GM21515 (cell line): ENCODE results near the gene RND1.
A peak's percentile ranks its signal among the peaks of the same experiment; 100 is the strongest.
"Not testable (repeated sequence)": the region's sequence is repeated elsewhere in the genome, so short reads cannot be mapped to it uniquely, and the experiment has no call there.

Experiments
- ATAC-seq: cut with Tn5 transposase; IDR thresholded peaks from one replicate; pipeline ENCODE4 v1.9.1; 2021; ENCODE audit not compliant: unreplicated experiment

RND1 gene

DNA sequence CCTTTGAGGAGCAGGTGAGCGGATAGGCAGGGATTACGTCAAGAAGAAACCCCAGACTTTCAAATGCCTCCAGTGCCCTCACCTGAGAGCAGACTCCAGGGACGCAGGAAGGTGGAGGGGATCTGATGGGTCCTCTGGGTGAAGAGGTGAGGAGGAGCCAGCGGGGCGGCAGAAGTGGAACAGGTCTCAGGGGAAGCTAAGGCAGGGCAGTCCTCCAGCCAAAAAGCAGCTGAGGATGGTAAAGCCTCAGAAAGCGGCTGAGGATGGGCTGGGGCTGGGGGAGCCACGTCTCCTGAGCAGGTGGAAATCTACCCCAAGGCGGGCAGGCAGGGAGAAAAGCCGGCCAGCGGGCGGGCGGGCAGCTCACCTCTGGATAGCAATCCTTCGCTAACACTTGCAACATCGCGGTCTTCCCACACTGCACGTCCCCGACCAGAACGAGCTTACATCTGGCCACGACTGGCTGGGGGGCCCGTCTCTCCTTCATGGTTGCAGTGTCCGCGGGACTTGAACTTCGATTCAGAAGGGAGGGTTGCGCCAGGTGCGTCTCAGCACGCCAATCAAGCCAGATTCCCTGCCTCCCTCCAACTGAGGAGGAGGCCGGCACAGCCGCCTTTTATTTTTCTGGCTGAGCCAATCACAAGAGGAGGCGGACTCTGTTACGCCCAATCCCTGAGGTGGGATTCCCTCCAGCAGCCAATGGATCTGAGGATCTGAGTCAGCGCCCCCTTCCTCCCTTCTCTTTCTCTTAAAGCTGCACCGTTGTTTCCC is at the start of gene RND1:
RND1 (minus strand) TSS at position 590 of the 771 bp plus-strand sequence; CDS start at position 487, 103 bp downstream.
- peak; percentile 86 for ATAC-seq

DNA sequence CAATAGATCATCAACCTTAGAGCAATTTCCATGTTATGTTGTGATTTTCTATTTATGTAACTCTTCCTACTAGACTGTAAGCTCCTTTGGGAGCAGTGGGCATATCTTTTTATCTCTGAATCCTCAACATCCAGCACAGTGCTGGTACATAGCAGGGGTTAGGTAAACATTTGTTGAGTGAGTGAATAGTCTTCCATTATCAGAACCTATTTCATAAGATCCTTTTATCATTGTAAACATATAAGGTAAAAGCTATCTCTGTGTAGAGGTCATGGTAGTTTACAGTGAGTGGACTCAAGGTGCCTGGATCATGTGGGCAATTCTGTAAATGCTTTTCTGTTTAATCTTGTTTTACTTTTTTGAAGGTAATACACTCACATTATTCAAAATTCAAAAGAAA is 44.5 kb upstream of the RND1 start:
- no peak for ATAC-seq

DNA sequence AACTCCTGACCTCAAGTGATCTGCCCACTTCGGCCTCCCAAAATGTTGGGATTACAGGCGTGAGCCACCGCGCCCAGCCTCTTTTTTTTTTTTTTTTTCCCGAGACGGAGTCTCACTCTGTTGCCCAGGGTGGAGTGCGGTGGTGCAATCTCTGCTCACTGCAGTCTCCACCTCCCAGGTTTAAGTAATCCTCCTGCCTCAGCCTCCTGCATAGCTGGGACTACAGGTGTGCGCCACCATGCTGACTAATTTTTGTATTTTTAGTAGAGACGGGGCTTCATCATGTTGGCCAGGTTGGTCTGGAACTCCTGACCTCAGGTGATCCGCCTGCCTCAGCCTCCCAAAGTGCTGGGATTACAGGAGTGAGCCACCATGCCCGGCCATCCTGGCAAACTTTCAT is 44.0 kb upstream of the RND1 start:
- not testable (repeated sequence) for ATAC-seq

DNA sequence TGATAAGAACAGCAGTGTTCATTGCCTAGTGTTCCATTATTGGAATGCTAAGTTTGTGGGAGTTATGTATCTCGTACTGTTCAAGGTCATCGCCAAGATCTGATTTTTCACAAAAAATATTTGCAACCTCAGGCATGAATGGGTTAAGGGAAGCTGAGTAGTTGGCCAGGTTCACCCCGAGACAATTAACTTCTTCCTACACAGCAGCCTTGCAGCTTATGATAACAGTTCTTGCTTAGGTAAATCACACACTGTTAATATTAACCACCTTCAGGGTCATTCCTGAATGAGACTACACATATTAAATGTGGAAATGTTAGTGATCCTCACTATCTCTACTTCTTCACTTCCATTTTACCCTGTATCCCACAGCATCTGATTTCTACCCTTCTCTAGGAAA is 41.6 kb upstream of the RND1 start:
- ATAC-seq: no peak

DNA sequence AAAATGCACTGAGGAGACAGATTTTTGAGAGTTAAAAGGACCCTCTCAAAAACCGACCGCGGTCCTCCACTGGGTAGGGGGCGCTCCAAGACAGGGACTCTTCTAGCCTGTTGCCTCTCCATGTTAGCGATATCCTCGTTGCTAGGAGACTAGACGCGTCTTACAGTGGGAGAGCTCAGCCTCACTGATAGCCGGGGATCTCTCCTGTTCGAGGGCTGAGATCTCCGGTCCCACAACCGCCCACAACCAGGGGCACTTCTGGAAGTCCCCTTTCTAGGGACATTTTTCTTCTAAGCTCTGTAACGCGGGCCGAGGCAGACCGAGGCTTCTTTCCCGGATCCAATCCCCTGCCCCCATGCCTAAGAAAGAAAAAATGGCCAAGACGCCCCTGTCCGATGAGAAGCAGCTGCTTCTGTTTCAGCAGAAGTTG is 38.3 kb upstream of the RND1 start:
- peak; percentile 77 for ATAC-seq

DNA sequence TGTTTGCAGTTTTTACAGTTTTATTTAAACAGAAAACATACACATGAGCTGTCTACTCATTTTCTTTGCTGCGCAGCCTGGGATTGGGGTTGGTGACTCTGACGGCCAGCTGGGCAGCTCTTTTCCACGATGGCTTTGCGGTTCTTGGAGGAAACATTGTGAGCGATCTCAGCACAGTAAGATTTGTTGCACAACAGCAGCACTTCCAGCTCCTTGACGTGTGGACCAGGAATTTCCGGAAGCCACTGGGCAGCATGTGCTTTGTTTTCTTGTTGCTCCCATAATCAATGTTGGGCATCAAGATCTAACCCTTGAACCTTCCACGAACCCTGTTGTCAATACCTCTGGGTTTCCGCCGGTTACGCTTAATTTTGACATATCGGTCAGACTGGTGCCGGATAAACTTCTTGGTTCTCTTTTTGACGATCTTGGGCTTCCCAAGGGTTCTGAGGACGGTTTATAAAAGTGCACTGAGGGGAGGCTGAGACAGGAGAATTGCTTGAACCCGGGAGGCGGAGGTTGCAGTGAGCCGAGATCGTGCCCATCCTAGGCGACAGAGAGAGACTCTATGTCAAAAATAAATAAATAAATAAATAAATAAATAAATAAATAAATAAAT is 37.8 kb upstream of the RND1 start:
- no peak for ATAC-seq

DNA sequence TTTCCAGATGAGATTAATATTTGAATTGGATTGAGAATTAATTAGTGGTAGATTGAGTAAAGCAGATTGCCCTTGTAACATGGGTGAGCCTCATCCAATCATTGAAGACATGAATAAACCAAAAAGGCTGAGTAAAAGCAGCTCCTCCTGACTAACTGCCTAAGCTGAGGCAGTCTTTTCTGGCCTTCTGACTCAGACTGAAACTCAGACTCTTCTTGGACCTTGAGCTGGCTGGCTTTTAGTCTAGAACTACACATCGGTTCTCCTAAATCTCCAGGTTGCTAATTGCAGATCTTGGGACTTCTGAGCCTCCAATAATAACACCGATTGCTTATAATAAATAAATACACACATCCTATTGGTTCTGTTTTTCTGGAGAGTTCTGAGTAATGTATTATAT is 35.6 kb upstream of the RND1 start:
- no peak for ATAC-seq

DNA sequence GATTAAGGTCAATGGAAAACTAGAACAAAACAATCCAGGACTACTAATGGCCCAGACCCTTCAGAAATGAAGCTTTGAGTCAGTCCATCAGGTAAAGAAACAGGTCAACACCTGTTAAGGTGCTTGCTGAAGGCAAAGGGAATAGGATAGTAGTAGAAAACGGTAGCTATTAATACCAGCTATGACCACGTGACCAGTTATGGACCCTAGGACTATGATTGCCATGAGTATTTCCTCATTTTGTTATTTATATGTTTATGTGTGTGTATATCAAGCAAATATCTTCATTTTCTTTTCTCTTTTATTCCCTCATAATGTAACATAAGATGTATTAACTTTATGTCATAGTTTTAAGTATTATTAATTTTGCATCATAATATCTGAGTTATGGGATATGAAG is 34.0 kb upstream of the RND1 start:
- ATAC-seq: no peak

DNA sequence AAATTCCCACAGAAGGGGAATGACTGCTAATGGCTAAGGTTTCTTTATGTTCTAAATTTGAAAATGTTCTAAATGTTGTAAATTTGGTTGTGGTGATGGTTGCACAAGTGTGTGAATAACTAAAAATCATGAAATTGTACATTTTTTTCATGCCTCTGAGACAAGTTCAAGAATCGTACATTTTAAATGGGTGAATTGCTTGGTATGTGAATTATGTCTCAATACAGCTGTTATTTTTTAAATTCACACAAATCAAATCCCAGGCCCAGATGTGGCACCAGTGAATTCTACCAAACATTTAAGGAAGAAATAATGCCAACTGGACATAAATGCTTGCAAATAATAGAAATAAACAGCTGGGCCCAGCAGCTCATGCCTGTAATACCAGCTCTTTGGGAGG is 28.6 kb upstream of the RND1 start:
- ATAC-seq: no peak

DNA sequence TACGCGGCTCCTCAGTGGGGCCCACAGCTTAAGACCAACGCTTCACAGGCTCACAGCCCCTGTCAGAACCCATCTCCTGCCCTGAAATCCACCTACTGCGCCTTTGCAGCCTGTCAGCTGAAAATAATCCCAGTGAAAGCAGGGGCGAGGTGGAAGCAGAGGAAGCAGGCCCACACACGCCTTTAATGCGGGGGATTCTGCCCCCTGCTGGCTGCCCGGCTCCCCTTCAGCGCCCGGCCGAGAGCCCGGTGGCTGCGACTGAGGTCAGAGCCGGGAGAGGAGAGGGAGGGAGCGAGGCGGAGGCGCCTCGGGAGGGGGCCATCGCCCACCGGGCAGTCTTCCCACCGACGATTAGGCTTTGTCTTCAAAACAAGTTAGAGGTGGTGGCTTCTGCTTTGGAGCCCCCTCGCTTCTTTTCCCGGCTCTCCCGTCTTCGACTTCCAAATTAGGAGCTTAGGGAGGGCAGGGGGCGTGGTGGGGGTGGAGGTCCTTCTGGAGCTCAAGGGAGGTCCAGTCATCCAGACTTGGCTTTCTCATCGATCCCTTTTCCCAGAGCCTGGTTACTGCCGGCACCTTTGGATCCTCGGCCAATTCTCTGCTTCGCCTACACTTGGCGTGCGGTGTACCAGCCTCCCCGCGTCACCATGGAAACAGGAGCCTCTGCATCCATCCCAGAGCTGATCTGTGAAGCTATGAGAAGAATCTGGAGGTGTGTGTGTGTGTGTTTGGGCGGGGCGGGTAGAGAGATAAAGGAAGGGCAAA is 25.2 kb upstream of the RND1 start:
- peak; percentile 61 for ATAC-seq

DNA sequence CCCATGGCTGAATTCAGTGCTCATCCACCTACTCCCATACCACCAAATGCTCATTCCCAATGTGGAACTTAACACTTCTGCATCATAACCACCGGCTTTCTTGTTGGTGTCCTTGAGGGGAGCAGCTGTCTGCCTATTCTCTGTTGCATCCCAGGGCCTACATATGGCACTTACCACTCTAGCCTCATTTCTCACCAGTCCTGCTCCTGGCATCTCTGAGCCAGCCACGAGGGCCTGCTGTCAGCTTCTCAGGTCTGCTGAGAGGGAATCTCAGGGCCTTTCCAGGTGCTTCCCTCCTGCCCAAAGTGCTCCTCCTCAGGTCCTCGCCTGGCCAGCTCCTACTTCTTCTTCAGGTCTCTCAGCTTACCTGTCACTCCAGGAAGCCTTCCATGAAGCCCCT is 24.0 kb upstream of the RND1 start:
- ATAC-seq: no peak

DNA sequence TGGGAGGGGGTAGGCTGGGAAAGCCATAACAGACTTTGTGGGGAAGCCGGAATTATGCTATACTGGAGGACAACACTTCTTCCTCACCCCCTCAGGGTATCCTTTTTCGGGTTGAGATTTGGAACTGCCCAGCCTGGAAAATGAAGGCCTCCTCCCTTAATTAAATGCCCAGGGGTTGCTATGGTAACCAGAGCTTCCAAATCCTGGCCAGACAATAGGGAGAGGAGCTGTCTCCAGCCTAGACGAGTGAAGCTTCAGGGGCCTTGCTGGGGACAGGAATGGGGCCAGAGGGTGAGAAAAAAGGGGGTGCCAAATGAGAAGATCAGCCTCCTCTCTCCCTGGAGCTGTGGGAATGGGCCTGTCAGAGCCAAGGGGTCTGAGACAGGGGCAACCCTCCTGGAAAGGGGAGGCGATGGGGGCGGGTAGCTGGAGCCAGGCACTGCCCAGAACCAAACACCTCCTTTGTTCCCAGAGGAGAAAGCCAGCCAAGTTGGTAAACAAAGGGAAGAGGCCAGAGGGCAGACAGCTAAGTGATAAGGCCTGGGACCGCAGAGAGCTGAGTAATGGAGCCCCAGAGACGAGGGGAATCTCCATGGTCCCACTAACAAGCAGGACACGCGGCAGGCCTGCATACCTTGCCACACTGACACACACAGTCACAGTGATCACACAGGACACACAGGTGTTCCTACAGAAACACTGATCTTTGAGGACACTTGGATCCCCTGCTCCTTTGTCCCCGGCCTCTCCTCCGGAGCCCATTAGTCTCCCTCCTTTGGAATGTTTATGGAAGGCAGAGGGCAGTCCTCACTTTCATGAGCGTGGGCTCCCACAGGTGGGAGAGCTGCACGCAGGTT is 17.9 kb upstream of the RND1 start:
- ATAC-seq: no peak

DNA sequence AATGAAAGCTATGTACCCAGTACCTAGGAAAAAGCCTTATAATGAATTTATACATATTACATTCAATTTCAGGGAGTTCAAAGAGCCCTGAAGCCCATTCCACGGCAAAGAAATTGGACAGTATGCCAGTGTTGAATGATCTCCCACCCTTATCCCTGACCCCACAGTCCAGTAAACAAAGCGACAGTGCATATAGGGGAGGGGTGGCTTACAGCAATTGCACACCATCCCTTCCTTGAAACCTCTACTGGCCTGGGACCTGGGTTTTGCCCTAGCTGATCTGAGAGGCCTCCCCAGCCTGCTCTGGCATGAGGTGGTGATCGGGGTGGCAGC is 17.3 kb upstream of the RND1 start:
- ATAC-seq: no peak

DNA sequence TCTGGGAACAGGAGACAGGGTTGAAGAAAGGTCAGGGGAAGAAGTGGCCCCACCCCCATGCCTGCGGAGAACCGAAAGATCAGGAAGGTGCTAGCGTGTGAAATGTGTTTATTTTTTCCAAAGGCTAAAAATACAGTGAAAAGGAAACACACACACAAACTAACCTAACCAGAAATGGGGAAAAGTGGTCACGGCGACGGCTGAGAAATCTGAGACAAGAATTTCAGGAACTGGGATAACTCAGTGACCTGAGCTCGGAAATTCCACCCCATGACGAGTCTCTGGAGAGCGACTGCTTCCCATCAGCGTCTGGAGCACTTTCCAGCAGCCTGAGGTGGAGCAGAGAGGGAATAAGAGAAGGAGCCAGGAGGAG is 16.6 kb upstream of the RND1 start:
- no peak for ATAC-seq

DNA sequence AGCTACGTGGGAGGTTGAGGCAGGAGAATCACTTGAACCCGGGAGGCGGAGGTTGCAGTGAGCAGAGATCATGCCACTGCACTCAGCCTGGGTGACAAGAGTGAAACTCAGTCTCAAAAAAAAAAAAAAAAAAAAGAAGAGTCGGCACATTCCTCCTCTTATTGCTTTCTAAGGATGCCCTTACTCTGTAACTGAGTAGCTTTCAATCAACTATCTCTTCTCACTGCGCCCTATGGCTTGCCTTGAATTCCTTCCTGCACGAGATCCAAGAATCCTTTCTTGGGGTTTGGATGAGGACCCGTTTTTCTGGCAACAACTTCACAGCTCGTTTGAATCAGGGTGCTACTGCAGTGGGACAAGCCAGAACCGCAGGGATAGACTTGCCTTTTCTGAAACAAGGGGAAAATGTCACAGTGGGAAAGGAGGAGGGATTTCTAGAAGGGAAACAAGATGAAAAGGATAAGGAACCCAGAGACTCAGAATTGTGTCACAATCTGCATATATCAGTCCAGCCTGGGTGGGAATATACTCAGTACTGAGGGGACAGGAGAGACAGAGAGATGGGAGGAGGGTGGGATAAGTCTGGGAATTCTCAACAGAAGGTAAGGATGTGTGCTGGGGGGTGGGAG is 16.1 kb upstream of the RND1 start:
- no peak for ATAC-seq

DNA sequence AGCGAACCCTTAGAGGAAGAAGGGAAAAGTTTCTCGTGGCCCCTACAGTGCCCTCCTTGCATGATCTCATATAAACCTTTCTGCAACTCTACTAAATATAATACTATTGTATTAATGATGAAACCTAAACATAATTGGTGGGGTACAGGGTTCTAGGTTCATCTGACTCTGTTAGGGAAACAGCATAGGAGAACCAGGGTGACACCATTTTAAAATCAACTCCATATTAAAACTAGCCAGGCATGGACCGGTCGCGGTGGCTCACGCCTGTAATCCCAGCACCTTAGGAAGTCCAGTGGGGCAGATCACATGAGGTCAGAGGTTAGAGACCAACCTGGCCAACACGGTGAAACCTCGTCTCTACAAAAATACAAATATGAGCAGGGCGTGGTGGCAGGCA is 15.0 kb upstream of the RND1 start:
- no peak for ATAC-seq

DNA sequence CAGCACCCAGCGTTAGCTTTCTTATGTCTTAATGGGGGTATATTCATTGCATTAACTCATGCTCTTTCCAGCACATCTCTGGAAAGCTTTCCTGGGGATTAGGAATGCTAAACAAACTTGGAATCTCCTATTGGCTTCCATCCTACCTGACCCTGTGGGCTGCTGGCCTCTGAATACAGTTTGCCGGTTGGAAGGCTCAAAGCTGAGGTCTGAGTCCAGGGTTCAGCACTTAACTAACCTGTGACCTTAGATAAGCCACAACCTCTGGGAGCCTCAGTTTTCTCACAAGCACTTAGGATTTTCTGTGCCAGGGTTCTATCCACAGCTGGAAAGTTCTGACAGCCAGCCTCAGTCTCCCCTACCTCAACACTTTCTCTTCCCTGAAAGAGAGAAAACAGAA is 12.9 kb upstream of the RND1 start:
- ATAC-seq: no peak

DNA sequence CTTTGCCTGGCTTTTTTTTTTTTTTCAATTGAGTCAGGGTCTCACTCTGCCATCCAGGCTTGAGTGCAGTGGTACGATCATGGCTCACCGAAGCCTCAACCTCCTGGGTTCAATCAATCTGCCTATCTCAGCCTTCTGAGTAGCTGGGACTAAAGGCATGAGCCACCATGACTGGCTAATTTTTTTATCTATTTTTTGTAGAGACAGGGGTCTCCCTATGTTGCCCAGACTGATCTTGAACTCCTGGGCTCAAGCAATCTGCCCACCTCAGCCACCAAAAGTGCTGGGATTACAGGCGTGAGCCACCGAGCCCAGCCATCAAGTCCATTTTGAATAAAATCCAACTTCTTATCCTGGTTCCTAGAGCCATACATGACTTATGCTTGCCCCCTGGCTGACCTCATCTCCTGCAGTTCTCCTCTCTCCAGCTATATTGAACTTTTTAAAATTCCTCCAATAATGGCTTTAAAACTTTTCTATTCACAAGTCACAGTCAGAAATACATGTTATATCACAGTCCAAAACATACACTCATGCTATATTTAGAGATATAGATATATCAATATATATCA is 10.4 kb upstream of the RND1 start:
- ATAC-seq: no peak

DNA sequence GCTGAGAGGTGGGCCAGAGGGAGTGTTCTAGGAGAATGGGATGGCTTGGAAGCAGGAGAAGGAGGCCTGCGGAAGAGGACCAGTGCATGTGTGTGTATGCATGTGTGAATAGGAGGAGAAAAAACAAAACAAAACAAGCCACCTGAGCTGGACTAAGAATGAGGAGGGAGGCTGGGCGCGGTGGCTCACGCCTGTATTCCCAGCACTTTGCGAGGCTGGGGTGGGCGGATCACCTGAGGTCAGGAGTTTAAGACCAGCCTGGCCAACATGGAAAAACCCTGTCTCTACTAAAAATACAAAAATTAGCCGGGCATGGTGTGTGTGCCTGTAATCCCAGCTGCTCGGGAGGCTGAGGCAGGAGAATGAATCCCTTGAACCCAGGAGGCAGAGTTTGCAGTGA is 7.9 kb upstream of the RND1 start:
- ATAC-seq: not testable (repeated sequence)

DNA sequence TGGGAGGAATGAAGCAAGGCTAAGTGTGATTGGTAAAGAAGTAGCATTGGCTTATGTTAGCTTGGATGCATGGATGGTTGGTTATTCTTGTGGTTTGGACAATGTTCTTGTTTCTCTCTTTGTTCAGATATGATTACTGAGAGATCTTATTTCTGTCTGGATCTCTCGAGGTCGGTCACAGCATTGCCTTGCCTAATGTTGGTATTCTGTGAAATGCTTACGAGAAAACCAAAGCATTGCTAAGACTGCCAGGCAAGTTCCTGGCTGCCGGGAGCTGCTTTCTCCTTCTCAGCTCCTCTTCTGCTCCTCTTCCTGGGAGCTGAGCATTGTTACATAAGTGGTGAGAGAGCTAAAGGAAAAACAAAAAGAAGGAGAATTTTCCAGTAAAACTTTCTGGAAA is 7.4 kb upstream of the RND1 start:
- no peak for ATAC-seq

DNA sequence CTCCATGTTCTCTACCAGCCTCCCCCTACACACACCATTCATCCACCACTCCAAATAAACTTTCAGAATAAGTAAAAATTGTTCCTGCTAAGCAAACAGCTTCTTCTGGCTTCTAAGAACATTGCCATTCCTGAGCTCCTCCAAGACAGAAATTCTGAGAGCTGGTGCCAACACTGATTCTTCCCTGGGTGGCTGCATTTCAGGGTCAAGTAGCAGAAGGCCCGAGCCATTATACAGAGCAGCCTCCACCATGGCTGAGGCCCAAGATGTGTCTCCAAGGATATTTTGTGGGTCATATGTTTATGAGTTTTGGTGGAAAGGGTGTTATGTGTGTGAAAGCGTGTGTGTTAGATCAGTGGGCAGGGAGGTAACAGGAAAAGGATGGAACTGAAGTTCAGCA is 3.5 kb upstream of the RND1 start:
- no peak for ATAC-seq
